ENCODE results near the gene OR52E5.

Gene OR52E5

GRCh38 chr11:5857590-5857989, 35.4 kb upstream of the OR52E5 start, which contains the start of gene OR52E8:
TSS of gene OR52E8 (minus strand) at chr11:5857690. CDS start at chr11:5857690, 0 bp downstream.
- Histone ChIP-seq H3K27me3 (ENCODE audit: insufficient read depth, low read length, poor library complexity) (no peaks in the 10 kb centered on the region), H3K4me1 (ENCODE audit: insufficient read depth, low read length) (no peaks in the 10 kb centered on the region), H3K9me3 (ENCODE audit: insufficient read depth, low read length, severe bottlenecking) (no peaks in the 10 kb centered on the region), H3K79me2 (ENCODE audit: insufficient read depth, low read length) (no peaks in the 10 kb centered on the region), H3K36me3 (ENCODE audit: insufficient read depth, low read length) (no peaks in the 10 kb centered on the region), H3K9ac (ENCODE audit: low read depth, low read length) (no peak within 1 kb of the TSS), H3K27ac (ENCODE audit: low read length) (no peak within 1 kb of the TSS), H3K4me3 (ENCODE audit: low read depth in 1 of 2, low read length in 2 of 2) (no peak within 1 kb of the TSS), H4K20me1 (ENCODE audit: insufficient read depth, low read length) (no peaks in the 10 kb centered on the region), H2AFZ (ENCODE audit: low read depth, low read length) (no peak within 1 kb of the TSS), H3K4me2 (ENCODE audit: insufficient read depth, low read length) (no peak within 1 kb of the TSS)
- no peak for DNase-seq
- TF ChIP-seq CTCF (IDR thresholded peaks at IDR 0.05; ENCODE audit: borderline replicate concordance, extremely low read depth, low read length, poor library complexity, severe bottlenecking) (no peak), EZH2 (IDR thresholded peaks at IDR 0.05; ENCODE audit: borderline replicate concordance, low read depth, low read length, severe bottlenecking) (no peak)
- no peak for ATAC-seq (ENCODE audit: insufficient read depth, low read depth)

GRCh38 chr11:5865826-5866225, 27.2 kb upstream of the OR52E5 start:
- no peaks in the 10 kb centered on the region for H3K27me3 ChIP-seq (ENCODE audit: insufficient read depth, low read length, poor library complexity)
- no peaks in the 10 kb centered on the region for H3K79me2 ChIP-seq (ENCODE audit: insufficient read depth, low read length)
- no peaks in the 10 kb centered on the region for H3K9me3 ChIP-seq (ENCODE audit: insufficient read depth, low read length, severe bottlenecking)
- no peaks in the 10 kb centered on the region for H3K4me1 ChIP-seq (ENCODE audit: insufficient read depth, low read length)
- H4K20me1 ChIP-seq (ENCODE audit: insufficient read depth, low read length): no peaks in the 10 kb centered on the region
- no peaks in the 10 kb centered on the region for H3K36me3 ChIP-seq (ENCODE audit: insufficient read depth, low read length)
- H2AFZ ChIP-seq (ENCODE audit: low read depth, low read length): no peak overlapping the region
- no peak overlapping the region for H3K27ac ChIP-seq (ENCODE audit: low read length)
- H3K4me3 ChIP-seq (ENCODE audit: low read depth in 1 of 2, low read length in 2 of 2): no peak overlapping the region
- H3K4me2 ChIP-seq (ENCODE audit: insufficient read depth, low read length): no peak overlapping the region
- DNase-seq (no peak), ATAC-seq (ENCODE audit: insufficient read depth, low read depth) (no peak)
- TF ChIP-seq CTCF (IDR thresholded peaks at IDR 0.05; ENCODE audit: borderline replicate concordance, extremely low read depth, low read length, poor library complexity, severe bottlenecking) (no peak), EZH2 (IDR thresholded peaks at IDR 0.05; ENCODE audit: borderline replicate concordance, low read depth, low read length, severe bottlenecking) (no peak)
- H3K9ac ChIP-seq (ENCODE audit: low read depth, low read length): no peak overlapping the region

GRCh38 chr11:5878564-5878963, 14.4 kb upstream of the OR52E5 start:
- ATAC-seq (ENCODE audit: insufficient read depth, low read depth): no peak
- Histone ChIP-seq H3K9ac (ENCODE audit: low read depth, low read length) (no peak overlapping the region), H3K27me3 (ENCODE audit: insufficient read depth, low read length, poor library complexity) (peaks cover 3% of the 10 kb centered on the region)

More at GRCh38 chr11:5878564-5878963, 14.4 kb upstream of the OR52E5 start:
- H3K27ac ChIP-seq (ENCODE audit: low read length): no peak overlapping the region
- no peak overlapping the region for H3K4me3 ChIP-seq (ENCODE audit: low read depth in 1 of 2, low read length in 2 of 2)
- DNase-seq: no peak
- H2AFZ ChIP-seq (ENCODE audit: low read depth, low read length): no peak overlapping the region
- no peaks in the 10 kb centered on the region for H4K20me1 ChIP-seq (ENCODE audit: insufficient read depth, low read length)
- no peak overlapping the region for H3K4me2 ChIP-seq (ENCODE audit: insufficient read depth, low read length)
- no peaks in the 10 kb centered on the region for H3K4me1 ChIP-seq (ENCODE audit: insufficient read depth, low read length)
- TF ChIP-seq CTCF (IDR thresholded peaks at IDR 0.05; ENCODE audit: borderline replicate concordance, extremely low read depth, low read length, poor library complexity, severe bottlenecking) (no peak), EZH2 (IDR thresholded peaks at IDR 0.05; ENCODE audit: borderline replicate concordance, low read depth, low read length, severe bottlenecking) (no peak)
- H3K36me3 ChIP-seq (ENCODE audit: insufficient read depth, low read length): no peaks in the 10 kb centered on the region
- no peaks in the 10 kb centered on the region for H3K79me2 ChIP-seq (ENCODE audit: insufficient read depth, low read length)
- H3K9me3 ChIP-seq (ENCODE audit: insufficient read depth, low read length, severe bottlenecking): no peaks in the 10 kb centered on the region

All from DND-41 (cell line).